Islet of Langerhans (tissue), 1 donor: Measurements from ENCODE around the gene GSTM5.
"Not testable (repeated sequence)": the region's sequence is repeated elsewhere in the genome, so short reads cannot be mapped to it uniquely, and the experiment has no call there.

ENCODE experiments used
- FAIRE-seq: peaks from one replicate; lab custom pipeline; 2011; peaks lifted over from hg19 to GRCh38; lab: Jason Lieb, UNC

The GSTM5 gene

GRCh38 chr1:109697066-109697465 lies 15.0 kb upstream of the GSTM5 start:
- FAIRE-seq: no peak

DNA sequence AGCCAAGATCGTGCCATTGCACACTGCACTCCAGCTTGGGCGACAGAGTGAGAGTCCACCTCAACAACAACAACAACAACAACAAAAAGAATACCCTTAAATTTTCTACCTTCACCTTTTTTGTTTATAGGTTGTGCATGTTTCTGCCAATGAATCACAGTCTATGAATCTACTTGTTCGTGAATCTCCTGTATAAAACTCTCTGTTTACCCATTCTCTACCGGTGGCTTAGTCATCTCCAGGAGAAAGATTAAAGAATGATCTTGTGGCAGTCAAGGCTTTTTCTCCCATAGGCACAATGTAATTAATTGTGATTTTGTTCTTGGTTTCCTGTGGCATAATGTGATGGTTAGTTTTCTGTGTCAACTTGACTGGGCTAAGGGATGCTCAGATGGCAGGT lies 14.2 kb upstream of the GSTM5 start:
- FAIRE-seq: not testable (repeated sequence)

DNA sequence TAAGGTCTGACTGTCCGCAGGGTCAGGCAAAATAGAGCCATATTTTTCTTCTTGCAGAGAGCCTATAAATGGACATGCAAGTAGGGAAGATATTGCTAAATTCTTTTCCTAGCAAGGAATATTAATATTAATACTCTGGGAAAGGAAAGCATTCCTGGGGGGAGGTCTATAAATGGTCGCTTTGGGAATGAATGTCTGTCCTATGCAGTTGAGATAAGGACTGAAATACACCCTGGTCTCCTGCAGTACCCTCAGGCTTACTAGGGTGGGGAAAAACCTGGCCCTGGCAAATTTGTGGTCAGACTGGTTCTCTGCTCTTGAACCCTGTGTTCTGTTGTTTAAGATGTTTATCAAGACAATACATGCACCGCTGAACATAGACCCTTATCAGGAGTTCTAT lies 9.1 kb upstream of the GSTM5 start:
- not testable (repeated sequence) for FAIRE-seq

DNA sequence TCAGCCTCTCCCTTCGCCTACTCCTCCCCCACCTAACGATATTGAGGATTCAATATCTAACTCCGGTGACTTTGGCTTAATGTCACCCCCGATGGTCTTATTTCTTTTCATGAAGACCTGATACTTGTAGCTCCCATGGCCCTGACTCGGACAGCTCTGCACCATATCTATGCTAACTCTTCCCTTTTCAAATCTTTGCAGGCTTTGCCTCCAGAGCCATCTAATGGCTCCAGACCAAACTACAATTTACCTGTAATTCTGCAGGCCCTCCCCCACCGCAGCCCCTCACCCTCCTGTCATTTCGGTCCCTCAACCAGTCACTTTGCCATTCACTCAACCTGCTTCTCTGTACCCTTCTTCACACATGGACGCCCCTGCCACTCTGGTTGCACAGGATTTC lies 7.9 kb upstream of the GSTM5 start:
- FAIRE-seq: no peak

DNA sequence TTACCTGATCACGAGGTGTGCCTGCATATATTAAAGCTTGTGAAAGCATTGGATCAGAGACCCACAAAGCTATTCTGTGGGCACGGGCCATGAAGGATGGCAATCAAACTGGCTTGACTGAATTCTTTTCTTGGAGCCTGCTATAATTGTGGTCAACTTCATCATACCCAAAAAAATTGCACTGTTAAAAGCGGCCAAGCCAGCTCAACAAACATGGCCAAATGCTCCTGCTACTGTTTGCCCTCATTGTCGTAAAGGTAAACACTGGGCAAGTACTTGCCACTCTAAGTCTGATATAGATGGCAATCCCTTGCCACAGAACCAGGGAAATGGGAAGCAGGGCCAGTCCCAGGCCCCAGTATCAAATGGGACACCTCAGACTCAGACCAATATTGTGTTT lies 6.6 kb upstream of the GSTM5 start:
- FAIRE-seq: no peak

GRCh38 chr1:109708949-109709348 lies 3.1 kb upstream of the GSTM5 start:
- not testable (repeated sequence) for FAIRE-seq

DNA sequence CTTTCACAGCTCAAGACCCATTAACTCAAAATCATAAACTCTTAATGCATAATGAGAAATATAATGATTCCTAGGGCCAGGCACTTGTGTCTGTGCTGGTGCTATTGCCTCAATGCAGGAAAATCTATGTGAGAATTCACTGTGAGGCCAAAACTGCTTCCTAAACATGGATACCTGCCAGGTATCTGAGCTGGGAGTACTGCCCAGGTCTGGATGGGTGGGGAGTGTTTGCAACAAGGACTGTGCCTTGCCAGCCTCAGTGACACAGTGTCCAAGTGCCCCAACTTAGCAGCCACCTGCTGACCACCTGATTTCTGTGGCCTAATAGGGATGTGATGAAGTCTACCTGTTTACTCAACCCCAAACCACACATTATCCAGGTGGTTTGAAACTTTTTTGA lies 2.2 kb upstream of the GSTM5 start:
- not testable (repeated sequence) for FAIRE-seq

GRCh38 chr1:109712321-109712864 lies 342 bp downstream of the GSTM5 start:
- no peak for FAIRE-seq

- FAIRE-seq: no peak
Observed at GRCh38 chr1:109713636-109714035, 1.6 kb downstream of the GSTM5 start.

DNA sequence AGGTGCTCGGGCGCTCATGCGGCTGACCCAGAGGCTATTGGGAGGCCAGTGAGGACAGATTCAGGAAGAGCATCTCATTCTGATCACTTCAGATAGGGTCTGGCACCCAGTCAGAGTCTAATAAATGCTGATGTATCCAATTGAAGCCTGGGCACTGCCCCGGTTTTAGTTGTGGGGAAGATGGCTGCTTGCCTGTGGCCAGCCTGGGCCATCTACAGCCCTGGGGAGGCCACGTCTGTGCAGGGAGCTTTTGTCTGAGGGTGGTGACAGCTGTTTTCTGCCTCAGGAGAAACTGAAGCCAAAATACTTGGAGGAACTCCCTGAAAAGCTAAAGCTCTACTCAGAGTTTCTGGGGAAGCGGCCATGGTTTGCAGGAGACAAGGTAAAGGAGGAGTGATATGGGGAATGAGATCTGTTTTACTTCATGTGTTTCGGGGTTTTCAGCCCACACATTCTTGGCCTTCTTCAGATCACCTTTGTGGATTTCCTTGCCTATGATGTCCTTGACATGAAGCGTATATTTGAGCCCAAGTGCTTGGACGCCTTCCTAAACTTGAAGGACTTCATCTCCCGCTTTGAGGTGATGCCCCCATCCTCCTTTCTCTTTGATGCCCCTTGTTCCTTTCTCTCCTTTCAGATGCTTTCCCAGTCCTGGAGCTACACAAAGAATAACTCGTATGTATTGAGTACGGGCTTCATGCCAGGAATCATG lies 2.8 kb downstream of the GSTM5 start:
- no peak for FAIRE-seq

DNA sequence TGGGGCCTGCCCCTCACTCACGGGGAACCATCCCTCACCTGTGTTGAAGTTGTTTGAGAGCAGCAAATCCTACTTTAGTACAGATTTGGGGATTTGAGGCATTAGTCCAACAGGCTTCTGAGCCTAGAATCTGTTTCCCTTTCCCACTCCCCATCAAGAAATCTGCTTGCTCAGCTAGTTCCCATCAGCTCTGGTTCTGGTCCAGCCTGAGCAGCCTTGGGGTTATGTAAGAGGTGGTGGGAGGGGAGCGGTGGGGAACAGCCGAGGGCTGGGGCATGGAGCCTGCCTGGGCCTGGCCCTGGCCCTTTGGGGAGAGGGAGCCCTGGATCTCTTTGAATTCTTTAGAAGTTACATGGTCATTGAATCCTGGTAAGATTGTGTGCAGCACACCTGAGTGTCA lies 4.1 kb downstream of the GSTM5 start:
- FAIRE-seq: no peak

DNA sequence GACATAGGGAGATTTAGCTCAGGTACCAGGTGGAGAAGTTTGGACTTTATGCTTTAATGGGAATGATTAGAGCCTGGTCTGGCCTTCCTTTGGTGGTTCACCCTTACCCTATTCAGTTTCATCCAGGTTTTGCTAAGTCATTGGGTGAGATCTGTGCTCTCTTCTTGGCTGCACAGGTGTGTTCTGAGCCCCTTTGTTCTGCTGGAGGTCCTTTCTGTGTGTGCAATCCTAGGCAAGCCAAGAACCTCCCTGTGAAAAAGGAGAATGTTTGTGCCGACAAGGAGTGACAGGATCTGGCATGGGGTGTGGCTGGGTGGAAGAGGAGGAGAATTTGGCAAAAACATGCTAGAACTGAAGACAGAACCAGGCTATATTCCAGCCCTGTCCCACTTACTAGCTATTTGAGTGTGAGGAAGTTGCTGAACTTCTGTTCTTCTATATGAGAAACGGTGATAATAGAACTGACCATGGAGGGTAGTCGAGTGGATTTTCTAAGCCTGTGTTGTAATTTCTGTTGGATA lies 4.6 kb downstream of the GSTM5 start:
- no peak for FAIRE-seq

- FAIRE-seq: no peak
Observed at GRCh38 chr1:109717729-109718128, 5.7 kb downstream of the GSTM5 start.

DNA sequence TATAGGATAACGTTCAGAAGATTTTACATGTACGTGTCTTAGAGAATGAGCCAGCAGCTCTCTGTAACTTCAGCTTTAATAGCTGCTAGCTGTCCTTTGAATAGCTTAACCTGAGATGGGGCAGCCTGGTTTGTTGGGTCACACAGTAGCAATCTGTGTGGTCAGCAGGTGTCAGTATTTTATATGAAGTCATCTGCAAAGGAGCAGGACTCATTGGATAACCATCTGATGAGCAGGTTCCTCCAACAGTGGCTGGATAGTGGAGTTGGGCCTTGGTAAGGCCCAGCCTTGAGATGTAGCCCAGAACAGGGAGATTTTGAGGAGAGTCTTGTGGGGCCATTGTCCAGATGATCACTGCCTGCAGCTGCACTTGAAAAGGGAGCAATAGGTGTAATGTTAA lies 6.4 kb downstream of the GSTM5 start:
- no peak for FAIRE-seq

GRCh38 chr1:109719337-109719837 lies 7.3 kb downstream of the GSTM5 start:
- FAIRE-seq: no peak

DNA sequence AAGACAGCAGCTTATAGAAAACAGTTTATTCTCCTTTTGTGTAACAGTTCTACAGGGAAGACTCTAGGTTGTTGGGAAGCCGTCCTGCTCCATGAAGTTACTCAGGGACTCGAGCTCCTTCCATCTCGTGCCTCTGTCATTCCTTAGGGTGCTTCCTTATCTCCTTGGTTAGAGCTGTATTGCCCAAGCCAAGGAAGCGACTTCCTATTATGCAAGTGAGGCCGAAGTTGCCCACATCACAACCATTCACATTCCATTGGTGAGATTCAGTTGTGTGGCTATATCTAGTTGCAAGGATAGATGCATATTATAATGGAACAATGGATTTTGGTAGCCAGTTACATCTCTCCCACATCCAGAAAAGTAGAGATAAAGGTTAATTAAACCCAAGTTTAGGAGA lies 9.0 kb downstream of the GSTM5 start:
- FAIRE-seq: no peak

DNA sequence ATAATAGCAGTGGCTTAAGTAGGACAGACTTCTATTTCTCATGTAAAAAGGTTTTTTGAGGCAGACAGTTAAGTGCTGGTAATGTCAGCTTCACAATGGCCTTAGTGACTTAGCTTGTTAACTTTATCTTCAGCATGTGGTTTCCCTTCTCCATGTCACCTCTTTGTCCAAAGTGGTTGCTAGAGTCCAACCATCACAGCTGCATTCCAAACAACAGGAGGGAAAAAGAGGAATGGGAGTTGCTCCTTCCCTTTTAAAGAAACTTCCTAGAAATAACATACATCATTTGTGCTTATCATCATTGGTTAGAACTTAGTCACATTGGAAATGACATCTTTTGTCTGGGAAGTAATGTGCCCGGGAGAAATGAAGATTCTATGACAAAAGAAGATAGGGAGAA lies 9.9 kb downstream of the GSTM5 start:
- FAIRE-seq: no peak

DNA sequence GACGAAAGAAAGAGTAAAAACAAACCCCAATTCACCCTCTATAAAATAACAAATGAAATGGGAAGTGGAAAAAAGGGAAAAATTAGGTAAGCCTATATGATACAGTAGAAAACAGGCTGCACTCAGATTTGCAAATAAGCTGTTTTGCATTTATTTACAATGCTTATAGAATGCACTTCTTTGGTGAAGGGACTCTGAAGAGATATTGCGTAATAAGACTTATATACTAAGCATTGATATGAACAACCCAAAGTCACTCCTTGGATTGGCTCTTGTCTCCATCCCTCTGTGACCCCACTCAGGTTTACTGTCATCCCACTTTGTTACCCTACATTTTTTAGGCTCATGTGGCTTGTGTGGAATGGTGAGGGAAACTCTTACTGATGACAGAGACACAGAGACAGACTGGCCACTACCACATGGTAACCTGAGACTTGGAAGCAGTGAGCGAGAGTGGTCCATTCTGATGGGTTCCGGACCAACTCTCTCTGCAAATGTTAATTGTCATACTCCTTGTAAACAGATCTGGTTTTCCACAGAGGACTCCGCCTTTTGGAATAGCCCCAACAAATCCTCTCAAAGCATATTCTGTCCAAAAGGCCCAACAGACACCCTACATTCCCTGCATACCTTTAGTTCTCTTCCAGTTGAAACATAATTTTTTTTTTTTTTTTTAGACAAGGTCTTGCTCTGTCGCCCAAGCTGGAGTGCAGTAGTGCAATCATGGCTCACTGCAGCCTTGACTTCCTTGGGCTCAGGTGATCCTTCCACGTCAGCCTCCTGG lies 11.0 kb downstream of the GSTM5 start:
- no peak for FAIRE-seq

- FAIRE-seq: no peak
Observed at GRCh38 chr1:109724933-109725332, 12.9 kb downstream of the GSTM5 start.

DNA sequence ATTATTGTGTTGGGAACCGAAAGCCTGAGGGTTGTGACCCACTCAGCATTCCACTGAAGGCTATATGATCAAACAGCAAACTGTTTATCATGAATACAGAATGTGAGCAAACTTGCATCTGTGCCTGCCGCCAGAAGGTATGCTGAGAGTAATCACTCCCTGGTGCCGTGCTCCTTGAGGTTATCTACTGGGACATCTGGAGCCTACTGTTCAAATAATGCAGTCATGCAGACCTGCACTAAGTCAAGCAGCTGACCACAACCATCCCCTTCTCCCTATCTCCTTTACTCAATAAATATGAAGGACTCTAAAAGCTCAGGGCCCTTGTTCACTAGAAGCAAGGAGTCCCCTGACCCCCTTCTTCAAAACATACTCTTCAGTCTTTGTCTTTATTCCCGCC lies 13.5 kb downstream of the GSTM5 start:
- FAIRE-seq: no peak

DNA sequence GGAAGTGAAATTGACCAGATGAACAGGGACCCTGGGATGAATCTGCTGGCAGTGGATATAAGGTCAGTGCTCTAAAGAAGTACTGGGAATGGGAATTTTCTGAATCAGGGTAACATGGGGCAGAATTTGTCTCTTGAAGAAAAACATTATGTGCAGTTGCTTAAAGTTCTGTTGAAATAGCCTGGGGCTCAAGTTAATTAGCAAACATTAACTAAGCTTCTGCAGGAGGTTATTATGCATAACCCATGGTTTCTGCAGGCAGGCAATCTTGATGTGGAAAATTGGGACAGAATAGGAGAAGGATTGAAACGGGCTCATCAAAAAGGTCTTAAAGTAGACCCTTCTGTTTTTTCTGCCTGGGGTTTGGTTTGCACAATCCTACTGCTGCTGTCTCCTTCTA lies 14.0 kb downstream of the GSTM5 start:
- FAIRE-seq: no peak

- FAIRE-seq: no peak
Observed at GRCh38 chr1:109726728-109727373, 14.8 kb downstream of the GSTM5 start.

DNA sequence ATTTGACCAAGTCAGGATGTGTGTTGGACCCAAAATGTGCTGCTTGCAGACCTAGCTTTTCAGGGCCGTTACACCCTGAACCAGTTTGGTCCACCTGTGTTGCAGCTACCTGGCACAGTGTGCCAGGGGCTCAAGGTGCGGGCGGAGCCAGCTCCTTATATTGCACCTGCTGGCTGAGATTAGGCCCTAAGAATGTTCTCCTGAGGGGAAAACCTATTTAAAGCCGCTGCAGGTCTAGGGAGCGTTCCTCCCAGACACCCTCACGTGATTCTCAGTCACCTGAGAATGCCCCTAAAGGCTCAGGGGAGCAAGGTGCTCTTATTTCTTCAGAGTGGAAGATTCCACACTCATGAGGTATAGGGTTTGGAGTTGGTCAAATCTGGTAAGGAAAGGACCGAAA lies 16.8 kb downstream of the GSTM5 start:
- FAIRE-seq: no peak
